HepG2 (cell line): ENCODE measurements around the gene NIN. TPM values are rescaled to one million over a fixed set of nuclear protein-coding genes. Genes with fewer than 3 reads are reported as not detected.

Source experiments
- ATAC-seq: fragments of 200-7000 bp; cut with Tn5 transposase; 3 replicates; pipeline ENCODE4 v1.9.1; 2020; ENCODE audit warnings: mild to moderate bottlenecking, moderate library complexity
- BruUV-seq: library from RNA; stranded (reverse); fragments of 400-500 nt; replicated peaks from 2 replicates; lab custom pipeline; 2021; lab: Mats Ljungman, UMichigan
- CTCF ChIA-PET: fragments of 300-600 bp; formaldehyde crosslinking; extraction: SDS; loops from one replicate; lab custom pipeline; 2021; ENCODE audit warnings: low total read pairs, inconsistent platforms, low intra/inter-chr PET ratio; lab: Yijun Ruan, JAX
- POLR2A ChIA-PET: fragments of 350-600 bp; sonication (Branson Sonifier 250); formaldehyde crosslinking; loops from one replicate; lab custom pipeline; 2020; ENCODE audit warnings: antibody characterized with exemption, inconsistent platforms; lab: Yijun Ruan, JAX
- DNase-seq: peaks from one replicate; pipeline ENCODE4 v3.0.0-alpha.2; 2015; ENCODE audit warnings: low spot score
- FAIRE-seq: peaks from 3 replicates; lab custom pipeline; 2011; peaks lifted over from hg19 to GRCh38; lab: Jason Lieb, UNC
- H2AFZ ChIP-seq: one replicate; pipeline ENCODE4 v1.6.1; 2011; ENCODE audit warnings: low read length, inconsistent platforms
- H3K27ac ChIP-seq: fragments of 300-600 bp; 3 replicates; pipeline ENCODE4 v1.8.0; 2011; ENCODE audit warnings: mixed run types, mild to moderate bottlenecking, mixed read lengths, low read length, inconsistent platforms; ENCODE audit not compliant: insufficient read depth; ENCODE audit errors: extremely low read length
- H3K27me3 ChIP-seq, 2 experiments: fragments of 200-600 bp in 1 of 2; 2 replicates in 1 of 2; 3 replicates in 1 of 2; pipeline versions ENCODE4 v1.6.0 to v1.8.0; 2011; ENCODE audit warnings: low read length in 2 of 2, mild to moderate bottlenecking in 2 of 2, moderate library complexity in 2 of 2, inconsistent platforms in 1 of 2; ENCODE audit not compliant: insufficient read depth in 2 of 2, control insufficient read depth in 1 of 2
- H3K36me3 ChIP-seq, 2 experiments: fragments of 200-600 bp in 1 of 2; replicated peaks in 1 of 2; 2 replicates in 1 of 2; 3 replicates in 1 of 2; pipeline versions ENCODE4 v1.5.1 to v1.8.0; 2011; ENCODE audit warnings: low read length in 2 of 2, inconsistent platforms in 1 of 2; ENCODE audit not compliant: insufficient read depth in 2 of 2, control insufficient read depth in 1 of 2
- H3K4me1 ChIP-seq: 2 replicates; pipeline ENCODE4 v1.5.1; 2012; ENCODE audit warnings: low read length, inconsistent platforms; ENCODE audit not compliant: insufficient read depth
- H3K4me2 ChIP-seq: 2 replicates; pipeline ENCODE4 v1.6.0; 2011; ENCODE audit warnings: low read depth, low read length, inconsistent platforms
- H3K4me3 ChIP-seq, 3 experiments: fragments of 200-600 bp in 1 of 3; sonication (generic), shearing (Covaris generic) in 1 of 3; replicated peaks in 1 of 3; 2 replicates each; pipeline ENCODE4 v1.5.1; 2011 to 2016; ENCODE audit warnings: low read length in 3 of 3, inconsistent platforms in 2 of 3, low read depth in 2 of 3, mild to moderate bottlenecking in 2 of 3, control low read depth in 1 of 3, mixed read lengths in 1 of 3; ENCODE audit not compliant: insufficient read depth in 1 of 3
- H3K79me2 ChIP-seq: one replicate; pipeline ENCODE4 v1.6.1; 2011; ENCODE audit warnings: low read length, inconsistent platforms; ENCODE audit not compliant: insufficient read depth
- H3K9ac ChIP-seq: 2 replicates; pipeline ENCODE4 v1.6.0; 2011; ENCODE audit warnings: mild to moderate bottlenecking, low read depth, low read length, inconsistent platforms; ENCODE audit not compliant: insufficient read depth
- H3K9me3 ChIP-seq: 2 replicates; pipeline ENCODE4 v1.5.1; 2012; ENCODE audit warnings: mild to moderate bottlenecking, low read length
- H4K20me1 ChIP-seq: 2 replicates; pipeline ENCODE4 v1.6.0; 2011; ENCODE audit warnings: inconsistent platforms, mild to moderate bottlenecking, low read length, moderate library complexity; ENCODE audit not compliant: insufficient read depth
- DRAP1 ChIP-seq: IDR thresholded peaks from 2 replicates; pipeline ENCODE4 v1.6.1; 2016; ENCODE audit warnings: missing genetic modification reagents, missing compliant biosample characterization
- FOXJ3 ChIP-seq: sonication (generic); formaldehyde crosslinking; IDR thresholded peaks from 2 replicates; pipeline ENCODE4 v1.4.0; 2020; ENCODE audit warnings: missing genetic modification reagents, mild to moderate bottlenecking, borderline replicate concordance
- HDAC6 ChIP-seq: fragments of 200-600 bp; sonication (generic); IDR thresholded peaks from 2 replicates; pipeline ENCODE4 v1.7.0; 2017; ENCODE audit warnings: mild to moderate bottlenecking, antibody characterized with exemption, low read length, low read depth
- MAFF ChIP-seq: IDR thresholded peaks from 2 replicates; pipeline ENCODE4 v1.6.1; 2011; ENCODE audit warnings: low read depth, low read length, improper control_type of control experiment
- NFYB ChIP-seq: sonication (generic); formaldehyde crosslinking; IDR thresholded peaks from 2 replicates; pipeline ENCODE4 v1.4.0; 2020; ENCODE audit warnings: missing genetic modification reagents
- NR2F1 ChIP-seq, 2 experiments: fragments of 450-650 bp in 1 of 2; formaldehyde crosslinking in 1 of 2; IDR thresholded peaks; 2 replicates each; pipeline versions ENCODE4 v1.5.0 to v1.6.1; 2016 to 2020; ENCODE audit warnings: mild to moderate bottlenecking in 1 of 2, missing compliant biosample characterization in 1 of 2, missing genetic modification reagents in 1 of 2, moderate library complexity in 1 of 2
- PRPF4 ChIP-seq: fragments of 200-400 bp; formaldehyde crosslinking; IDR thresholded peaks from 2 replicates; pipeline ENCODE4 v1.6.1; 2016; ENCODE audit warnings: low read length, low read depth; ENCODE audit not compliant: poor library complexity, severe bottlenecking
- SMC3 ChIP-seq: IDR thresholded peaks from 2 replicates; pipeline ENCODE4 v1.6.1; 2011; ENCODE audit warnings: low read length, improper control_type of control experiment
- TAF1 ChIP-seq: sonication (generic); formaldehyde crosslinking; IDR thresholded peaks from 2 replicates; pipeline ENCODE4 v1.4.0; 2020; ENCODE audit warnings: missing genetic modification reagents
- TSC22D2 ChIP-seq: sonication (generic); formaldehyde crosslinking; IDR thresholded peaks from 2 replicates; pipeline ENCODE4 v1.5.1; 2020; ENCODE audit warnings: missing genetic modification reagents, mild to moderate bottlenecking, borderline replicate concordance
- U2AF1 ChIP-seq: fragments of 200-400 bp; formaldehyde crosslinking; optimal IDR thresholded peaks from 2 replicates; pipeline ENCODE3; 2017; ENCODE audit warnings: mild to moderate bottlenecking, low read depth, low read length
- ZBTB3 ChIP-seq: sonication (generic); formaldehyde crosslinking; IDR thresholded peaks from 2 replicates; pipeline ENCODE4 v1.4.0; 2020; ENCODE audit warnings: low read depth, mild to moderate bottlenecking, moderate library complexity, missing genetic modification reagents, borderline replicate concordance
- ZNF562 ChIP-seq: sonication (generic); formaldehyde crosslinking; IDR thresholded peaks from 2 replicates; pipeline ENCODE4 v1.8.0; 2022; ENCODE audit warnings: missing genetic modification reagents, borderline replicate concordance
- ZNF816 ChIP-seq: sonication (generic); formaldehyde crosslinking; IDR thresholded peaks from 2 replicates; pipeline ENCODE4 v1.8.0; 2022; ENCODE audit warnings: missing genetic modification reagents, mild to moderate bottlenecking, borderline replicate concordance
- WGBS: methylation state at CpG from one replicate; pipeline ENCODE4 v1.1.6; 2017; ENCODE audit warnings: low lambda C conversion rate; 5-methylcytosine and 5-hydroxymethylcytosine counted together
- in situ Hi-C: cut with HindIII; loops from 2 replicates; pipeline ENCODE4 v1.10.0; 2017; ENCODE audit warnings: low pct_unique_long_range_greater_than_20kb; ENCODE audit not compliant: extremely low pct_ligation_motif_present
- intact Hi-C: fragments of 100-400 bp; cut with micrococcal nuclease; formaldehyde crosslinking; loops from one replicate; pipeline ENCODE4 v1.10.0; 2022; ENCODE audit not compliant: unreplicated experiment
- polyA plus RNA-seq, 8 experiments: library from polyadenylated mRNA; depleted of rRNA in 3 of 8; stranded (reverse) in 7 of 8; unstranded in 1 of 8; fragments of >200 nt; fragmentation: Illumina TruSeq in 4 of 8; extraction: Trizol in 4 of 8; gene quantifications; 2 replicates each; pipeline versions ENCODE4 v1.2.1 to v1.2.3, GENCODE V29; 2011 to 2016; ENCODE audit warnings: low read depth in 4 of 8, missing spikeins in 1 of 8, mixed read lengths in 1 of 8; ENCODE audit not compliant: insufficient read depth in 1 of 8
- total RNA-seq, 5 experiments: library from RNA; depleted of rRNA; stranded (reverse); fragments of >200 nt; fragmentation: Illumina TruSeq; extraction: Trizol; gene quantifications; 2 replicates each; pipeline ENCODE4 v1.2.3, GENCODE V29; 2016; ENCODE audit warnings: low read depth in 1 of 5
- TF ChIP-seq, protein P1 (sequence below): sonication (generic); formaldehyde crosslinking; IDR thresholded peaks from 2 replicates; pipeline ENCODE4 v1.5.0; 2020; ENCODE audit warnings: mild to moderate bottlenecking, missing genetic modification reagents

Gene NIN
- total and polyA plus RNA-seq, 2 of the 13 experiments (the other 11 are each of a cell fraction or from before 2014, with no cell fraction given): 2.8 to 9.7 TPM

- TF ChIP-seq NR2F1 (CRISPR knock-in tag; IDR thresholded peaks at IDR 0.05): no peak
Observed at GRCh38 chr14:50790589-50790988, 40.4 kb downstream of the NIN start (continued).

DNA sequence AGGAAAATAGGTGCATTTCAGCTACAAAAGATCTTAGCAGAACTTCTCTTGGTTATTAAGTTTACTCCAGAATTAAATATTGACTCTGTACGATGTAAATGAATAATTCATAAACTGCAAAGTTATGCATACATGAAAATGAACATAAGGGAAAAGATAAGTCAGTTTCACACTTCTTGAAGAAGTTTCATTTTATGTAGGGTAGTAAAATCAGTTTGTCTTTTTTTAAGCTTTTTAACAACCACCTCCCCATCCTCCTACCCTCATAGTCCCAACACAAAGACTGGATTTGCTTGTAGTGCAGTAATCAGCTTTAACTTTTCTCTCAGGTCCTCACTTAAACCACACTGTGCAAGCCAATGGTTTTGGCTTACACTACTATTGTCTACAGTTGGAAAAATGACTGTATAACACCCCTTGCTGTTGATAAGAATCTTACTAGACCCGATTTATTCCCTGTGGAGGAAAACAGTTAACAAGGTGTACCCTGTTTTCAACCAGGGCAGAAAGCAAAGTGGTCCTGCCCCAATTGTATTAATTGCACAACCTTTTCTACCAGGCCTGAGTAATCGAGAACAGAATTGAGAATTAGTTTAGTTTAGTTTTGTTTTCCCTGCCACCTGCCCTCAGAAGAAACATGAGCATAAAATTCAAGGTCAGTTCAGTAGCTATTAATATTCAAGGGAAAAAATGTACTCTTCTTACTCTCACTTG, 44.1 kb downstream of the NIN start:
- intact Hi-C loops: no loop called here
- H3K27ac ChIP-seq: no peak overlapping the region
- no peak overlapping the region for H3K9ac ChIP-seq
- DNase-seq (no peak), FAIRE-seq (no peak), ATAC-seq (no peak)
- ChIA-PET POLR2A (no interaction called here), CTCF (no interaction called here)
- 91% methylated on average over 3 of the region's 3 CpGs for WGBS
- in situ Hi-C loops: no loop called here
- H3K79me2 ChIP-seq: no peaks in the 10 kb centered on the region
- TF ChIP-seq ZBTB3 (CRISPR knock-in tag) (no peak), HDAC6 (no peak), TAF1 (no peak), ZNF562 (no peak), ZNF816 (CRISPR knock-in tag) (no peak), MAFF (no peak), SMC3 (no peak), NFYB (no peak), DRAP1 (no peak), PRPF4 (no peak), FOXJ3 (CRISPR knock-in tag) (no peak), TSC22D2 (CRISPR knock-in tag) (no peak), U2AF1 (no peak)
- TF ChIP-seq, protein P1, sequence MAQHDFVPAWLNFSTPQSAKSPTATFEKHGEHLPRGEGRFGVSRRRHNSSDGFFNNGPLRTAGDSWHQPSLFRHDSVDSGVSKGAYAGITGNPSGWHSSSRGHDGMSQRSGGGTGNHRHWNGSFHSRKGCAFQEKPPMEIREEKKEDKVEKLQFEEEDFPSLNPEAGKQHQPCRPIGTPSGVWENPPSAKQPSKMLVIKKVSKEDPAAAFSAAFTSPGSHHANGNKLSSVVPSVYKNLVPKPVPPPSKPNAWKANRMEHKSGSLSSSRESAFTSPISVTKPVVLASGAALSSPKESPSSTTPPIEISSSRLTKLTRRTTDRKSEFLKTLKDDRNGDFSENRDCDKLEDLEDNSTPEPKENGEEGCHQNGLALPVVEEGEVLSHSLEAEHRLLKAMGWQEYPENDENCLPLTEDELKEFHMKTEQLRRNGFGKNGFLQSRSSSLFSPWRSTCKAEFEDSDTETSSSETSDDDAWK: no peak
- H3K27me3 ChIP-seq: no peaks in the 10 kb centered on the region
- BruUV-seq: no TSS peak
- H4K20me1 ChIP-seq: no peaks in the 10 kb centered on the region
- no peaks in the 10 kb centered on the region for H3K9me3 ChIP-seq
- no peak overlapping the region for H3K4me2 ChIP-seq
- no peak overlapping the region for H2AFZ ChIP-seq
- H3K36me3 ChIP-seq: no peaks in the 10 kb centered on the region
- no peaks in the 10 kb centered on the region for H3K4me1 ChIP-seq
- no peak overlapping the region for H3K4me3 ChIP-seq
